Measurements from ENCODE around the gene ZNF469. TPM values are rescaled to one million over a fixed set of nuclear protein-coding genes. Genes with fewer than 3 reads are reported as not detected.

ZNF469 gene
- total RNA-seq, 1 experiment from 2014 or later: 1.7 TPM

GRCh38 chr16:88412766-88413165, 30.0 kb downstream of the ZNF469 start:
- in situ Hi-C loops (cut with HindIII; ENCODE audit: low pct_unique_long_range_greater_than_20kb, low sequenced_read_pairs): no loop called here
- no peak for DNase-seq (ENCODE audit: low read depth)

GRCh38 chr16:88413231-88413630, 30.5 kb downstream of the ZNF469 start:
- no peak for DNase-seq (ENCODE audit: low read depth)
- in situ Hi-C loops (cut with HindIII; ENCODE audit: low pct_unique_long_range_greater_than_20kb, low sequenced_read_pairs): no loop called here

GRCh38 chr16:88413631-88414030, 30.9 kb downstream of the ZNF469 start:
- in situ Hi-C loops (cut with HindIII; ENCODE audit: low pct_unique_long_range_greater_than_20kb, low sequenced_read_pairs): no loop called here
- DNase-seq (ENCODE audit: low read depth): no peak

GRCh38 chr16:88414521-88415380, 32.0 kb downstream of the ZNF469 start:
- in situ Hi-C loops (cut with HindIII; ENCODE audit: low pct_unique_long_range_greater_than_20kb, low sequenced_read_pairs): no loop called here
- DNase-seq (ENCODE audit: low read depth): no peak

- no peak for DNase-seq (ENCODE audit: low read depth)
- in situ Hi-C loops (cut with HindIII; ENCODE audit: low pct_unique_long_range_greater_than_20kb, low sequenced_read_pairs): no loop called here
These were observed 32.6 kb downstream of the ZNF469 start for GRCh38 chr16:88415381-88415705.

GRCh38 chr16:88415713-88416323, 33.1 kb downstream of the ZNF469 start:
- no peak for DNase-seq (ENCODE audit: low read depth)
- in situ Hi-C loops (cut with HindIII; ENCODE audit: low pct_unique_long_range_greater_than_20kb, low sequenced_read_pairs): no loop called here

- DNase-seq (ENCODE audit: low read depth): no peak
- in situ Hi-C loops (cut with HindIII; ENCODE audit: low pct_unique_long_range_greater_than_20kb, low sequenced_read_pairs): no loop called here
These were observed 33.9 kb downstream of the ZNF469 start for GRCh38 chr16:88416686-88417085.

GRCh38 chr16:88417684-88418476, 35.1 kb downstream of the ZNF469 start:
- in situ Hi-C loops (cut with HindIII; ENCODE audit: low pct_unique_long_range_greater_than_20kb, low sequenced_read_pairs): no loop called here
- no peak for DNase-seq (ENCODE audit: low read depth)

GRCh38 chr16:88418869-88419268, 36.1 kb downstream of the ZNF469 start:
- in situ Hi-C loops (cut with HindIII; ENCODE audit: low pct_unique_long_range_greater_than_20kb, low sequenced_read_pairs): no loop called here
- DNase-seq (ENCODE audit: low read depth): no peak

- no peak for DNase-seq (ENCODE audit: low read depth)
- in situ Hi-C loops (cut with HindIII; ENCODE audit: low pct_unique_long_range_greater_than_20kb, low sequenced_read_pairs): no loop called here
These were observed 37.0 kb downstream of the ZNF469 start for GRCh38 chr16:88419790-88420189.

- no peak for DNase-seq (ENCODE audit: low read depth)
- in situ Hi-C loops (cut with HindIII; ENCODE audit: low pct_unique_long_range_greater_than_20kb, low sequenced_read_pairs): no loop called here
These were observed 37.7 kb downstream of the ZNF469 start for GRCh38 chr16:88420496-88420895.

GRCh38 chr16:88421301-88421700, 38.5 kb downstream of the ZNF469 start:
- no peak for DNase-seq (ENCODE audit: low read depth)
- in situ Hi-C loops (cut with HindIII; ENCODE audit: low pct_unique_long_range_greater_than_20kb, low sequenced_read_pairs): no loop called here

GRCh38 chr16:88421871-88422433, 39.2 kb downstream of the ZNF469 start:
- no peak for DNase-seq (ENCODE audit: low read depth)
- in situ Hi-C loops (cut with HindIII; ENCODE audit: low pct_unique_long_range_greater_than_20kb, low sequenced_read_pairs): no loop called here

- no peak for DNase-seq (ENCODE audit: low read depth)
- in situ Hi-C loops (cut with HindIII; ENCODE audit: low pct_unique_long_range_greater_than_20kb, low sequenced_read_pairs): no loop called here
These were observed 40.1 kb downstream of the ZNF469 start for GRCh38 chr16:88422733-88423447.

- in situ Hi-C loops (cut with HindIII; ENCODE audit: low pct_unique_long_range_greater_than_20kb, low sequenced_read_pairs): no loop called here
- no peak for DNase-seq (ENCODE audit: low read depth)
These were observed 40.7 kb downstream of the ZNF469 start for GRCh38 chr16:88423448-88423850.

- no peak for DNase-seq (ENCODE audit: low read depth)
- in situ Hi-C loops (cut with HindIII; ENCODE audit: low pct_unique_long_range_greater_than_20kb, low sequenced_read_pairs): no loop called here
These were observed 42.0 kb downstream of the ZNF469 start for GRCh38 chr16:88424587-88425235.

GRCh38 chr16:88426018-88426417, 43.3 kb downstream of the ZNF469 start:
- no peak for DNase-seq (ENCODE audit: low read depth)
- in situ Hi-C loops (cut with HindIII; ENCODE audit: low pct_unique_long_range_greater_than_20kb, low sequenced_read_pairs): no loop called here

- DNase-seq (ENCODE audit: low read depth): no peak
- in situ Hi-C loops (cut with HindIII; ENCODE audit: low pct_unique_long_range_greater_than_20kb, low sequenced_read_pairs): no loop called here
These were observed 44.6 kb downstream of the ZNF469 start for GRCh38 chr16:88427376-88427775.

Data from Caki2 (cell line).